Heart left ventricle (tissue), 16 donors: Measurements from ENCODE around the gene RNPS1. TPM values are rescaled to one million over a fixed set of nuclear protein-coding genes. Genes with fewer than 3 reads are reported as not detected.

Source experiments
- ATAC-seq, 4 donors: fragments of 200-7000 bp; cut with Tn5 transposase; one replicate each; pipeline ENCODE4 v1.9.1; 2020 to 2022; ENCODE audit warnings: moderate library complexity in 4 of 4, mild to moderate bottlenecking in 3 of 4, moderate number of reproducible peaks in 1 of 4
- DNase-seq, 5 donors: peaks; one replicate each; pipeline ENCODE4 v3.0.0-alpha.2; 2020
- H3K27ac ChIP-seq, 12 donors: fragments of 200-600 bp; sonication (generic) in 4 of 12; one replicate each; pipeline versions ENCODE4 v1.5.0 to v1.8.0; 2016 to 2022; ENCODE audit warnings: mild to moderate bottlenecking in 2 of 12
- H3K27me3 ChIP-seq, 9 donors: fragments of 200-600 bp; sonication (generic) in 2 of 9; one replicate each; pipeline versions ENCODE4 v1.5.1 to v1.8.0; 2016 to 2022; ENCODE audit warnings: mild to moderate bottlenecking in 3 of 9
- H3K36me3 ChIP-seq, 9 donors: fragments of 200-600 bp; sonication (generic) in 2 of 9; one replicate each; pipeline versions ENCODE4 v1.5.0 to v1.8.0; 2018 to 2022; ENCODE audit warnings: mild to moderate bottlenecking in 2 of 9
- H3K4me1 ChIP-seq, 12 donors: fragments of 200-600 bp; sonication (generic) in 4 of 12; one replicate each; pipeline versions ENCODE4 v1.5.0 to v1.8.0; 2016 to 2022; ENCODE audit warnings: mild to moderate bottlenecking in 3 of 12
- H3K4me3 ChIP-seq, 12 donors: fragments of 200-600 bp; sonication (generic) in 4 of 12; one replicate each; pipeline versions ENCODE4 v1.5.0 to v1.8.0; 2017 to 2022; ENCODE audit warnings: mild to moderate bottlenecking in 9 of 12, moderate library complexity in 4 of 12
- H3K9me3 ChIP-seq, 12 donors: fragments of 200-600 bp; sonication (generic) in 4 of 12; one replicate each; pipeline versions ENCODE4 v1.5.0 to v1.8.0; 2016 to 2022; ENCODE audit warnings: mild to moderate bottlenecking in 1 of 12
- POLR2A ChIP-seq, 2 donors: fragments of 450-650 bp; IDR thresholded peaks; one replicate each; pipeline ENCODE4 v1.6.1; 2017; ENCODE audit warnings: antibody characterized with exemption in 2 of 2, mild to moderate bottlenecking in 2 of 2, moderate library complexity in 2 of 2
- WGBS, 4 donors: extraction: QIAGEN DNeasy Blood & Tissue Kit in 2 of 4; methylation state at CpG; one replicate each; pipeline versions ENCODE4 v1.1.5 to v1.1.7; 2013 to 2018; 5-methylcytosine and 5-hydroxymethylcytosine counted together
- intact Hi-C, 10 donors: fragments of 100-400 bp; cut with DNase I; formaldehyde crosslinking; loops; one replicate each; pipeline versions ENCODE4 v1.11.1 to v1.14.2; 2022
- polyA plus RNA-seq, 2 donors: library from polyadenylated mRNA; stranded (reverse); fragments of 200-250 nt; gene quantifications; one replicate each; pipeline ENCODE4 v1.2.3, GENCODE V29; 2013
- total RNA-seq, 9 donors: library from RNA; depleted of rRNA in 2 of 9; stranded (reverse); fragments of >200 nt in 2 of 9; fragmentation: NEBNext Ultra II Directional in 3 of 9; extraction: Animal tissue kit (Norgen Biotek cat#: 25700) in 3 of 9; gene quantifications; one replicate each; pipeline versions ENCODE4 v1.1.0 to v1.2.4, GENCODE V29; 2016 to 2023
- TF ChIP-seq, protein P1 (sequence below), 12 donors: fragments of 200-600 bp; sonication (generic) in 4 of 12; IDR thresholded peaks; one replicate each; pipeline versions ENCODE4 v1.5.0 to v1.8.0; 2018 to 2022; ENCODE audit warnings: antibody characterized with exemption in 12 of 12, mild to moderate bottlenecking in 5 of 12
- donor health status: ischemic (EF 13 %, LVEDD 7.1; RV severe dilation, severe dysfunction).
- donor health status: healthy with polysubstance abuse.
- donor health status: DM: no; HTN: yes; CAD: no.
- donor health status: DM: no; HTN: no; CAD: no.
- donor health status: ischemic (EF 25% LVEDD 6.9; RV normal size, moderate dysfunction).
- donor health status: ischemic (EF 25% LVEDD 5.7; RV mildly dilated, moderate dysfunction).
- donor health status: healthy.
- donor health status: DM: yes; HTN: yes; CAD: no.
- donor health status: ischemic (EF 35%, LVEDD 5.7; RV mildly dilated, moderate dysfunction).
- donor health status: nonischemic (EF 11% LVEDD 7.7; RV severe dilation, severe dysfunction).
- donor health status: DM: yes; HTN: yes; CAD: no.
- donor health status: PGD.
- donor health status: ischemic (EF 29% LVEDD 5.4; RV normal size, mild dysfunction).
- donor health status: nonischemic (EF 23%, LVEDD 6.1; RV moderate dilation, normal function).

The RNPS1 gene
- total and polyA plus RNA-seq, 11 donors, result 73.9 to 193 (median 120) TPM

DNA sequence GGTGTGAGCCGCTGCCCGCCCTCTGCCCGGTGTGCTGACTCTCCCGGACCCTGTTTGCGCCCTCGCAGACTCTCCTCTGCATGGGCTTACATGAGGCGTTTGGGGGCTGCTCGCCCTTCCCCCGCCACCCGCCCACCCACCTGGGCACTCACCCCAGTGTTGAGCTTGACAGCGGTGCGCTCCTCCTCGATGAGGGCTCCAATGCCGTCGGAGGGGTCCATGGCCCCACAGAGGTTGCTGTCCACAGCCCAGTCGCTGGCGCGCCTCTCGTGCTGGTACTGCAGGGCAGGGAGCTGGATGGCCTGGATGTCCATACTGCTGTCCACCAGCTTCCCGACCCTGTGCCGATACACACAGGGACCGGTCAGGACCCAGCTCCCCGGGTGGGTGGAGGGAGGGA, 21.4 kb upstream of the RNPS1 start:
- no peaks in the 10 kb centered on the region for H3K9me3 ChIP-seq
- H3K36me3 ChIP-seq, result peaks cover 0 to 72% (median 25%) of the 10 kb centered on the region in 9 donors
- ATAC-seq (peak in 1 of 4 donors; percentile 30), DNase-seq (no peak)
- intact Hi-C loops, result no loop called here
- H3K27ac ChIP-seq, result no peak overlapping the region
- no peak overlapping the region for H3K4me3 ChIP-seq
- no peaks in the 10 kb centered on the region for H3K4me1 ChIP-seq
- H3K27me3 ChIP-seq, result no peaks in the 10 kb centered on the region
- 92 to 94% (median 94%) methylated on average over 20 to 23 of the region's 23 CpGs for WGBS, 4 donors
- TF ChIP-seq POLR2A (IDR thresholded peaks at IDR 0.05), result no peak
- TF ChIP-seq, protein P1, sequence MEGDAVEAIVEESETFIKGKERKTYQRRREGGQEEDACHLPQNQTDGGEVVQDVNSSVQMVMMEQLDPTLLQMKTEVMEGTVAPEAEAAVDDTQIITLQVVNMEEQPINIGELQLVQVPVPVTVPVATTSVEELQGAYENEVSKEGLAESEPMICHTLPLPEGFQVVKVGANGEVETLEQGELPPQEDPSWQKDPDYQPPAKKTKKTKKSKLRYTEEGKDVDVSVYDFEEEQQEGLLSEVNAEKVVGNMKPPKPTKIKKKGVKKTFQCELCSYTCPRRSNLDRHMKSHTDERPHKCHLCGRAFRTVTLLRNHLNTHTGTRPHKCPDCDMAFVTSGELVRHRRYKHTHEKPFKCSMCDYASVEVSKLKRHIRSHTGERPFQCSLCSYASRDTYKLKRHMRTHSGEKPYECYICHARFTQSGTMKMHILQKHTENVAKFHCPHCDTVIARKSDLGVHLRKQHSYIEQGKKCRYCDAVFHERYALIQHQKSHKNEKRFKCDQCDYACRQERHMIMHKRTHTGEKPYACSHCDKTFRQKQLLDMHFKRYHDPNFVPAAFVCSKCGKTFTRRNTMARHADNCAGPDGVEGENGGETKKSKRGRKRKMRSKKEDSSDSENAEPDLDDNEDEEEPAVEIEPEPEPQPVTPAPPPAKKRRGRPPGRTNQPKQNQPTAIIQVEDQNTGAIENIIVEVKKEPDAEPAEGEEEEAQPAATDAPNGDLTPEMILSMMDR (IDR thresholded peaks at IDR 0.05), result no peak

DNA sequence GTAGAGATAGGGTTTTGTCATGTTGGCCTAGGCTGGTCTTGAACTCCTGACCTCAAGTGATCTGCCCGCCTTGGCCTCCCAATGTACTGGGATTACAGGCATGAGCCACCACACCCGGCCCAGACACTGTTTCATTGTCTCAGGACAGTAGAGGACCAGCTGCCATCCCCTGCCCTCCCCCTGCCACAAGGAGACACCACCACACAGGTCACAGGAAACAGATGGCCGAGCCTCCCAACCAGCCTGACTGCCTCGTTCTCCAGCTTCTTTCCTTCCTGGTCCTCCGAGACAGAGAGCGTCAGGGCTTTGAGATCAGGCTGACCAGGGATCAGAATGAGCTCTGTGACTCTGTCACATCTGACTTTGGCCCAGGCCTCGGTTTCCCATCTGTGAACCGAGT, 20.8 kb upstream of the RNPS1 start:
- TF ChIP-seq, protein P1 (IDR thresholded peaks at IDR 0.05), result no peak
- TF ChIP-seq POLR2A (IDR thresholded peaks at IDR 0.05), result no peak
- Histone ChIP-seq H3K27ac (no peak overlapping the region), H3K36me3 (peaks cover 0 to 74% (median 25%) of the 10 kb centered on the region in 9 donors), H3K4me1 (no peaks in the 10 kb centered on the region), H3K27me3 (no peaks in the 10 kb centered on the region), H3K9me3 (no peaks in the 10 kb centered on the region), H3K4me3 (no peak overlapping the region)
- intact Hi-C loops, result no loop called here
- ATAC-seq (no peak), DNase-seq (no peak)
- 67 to 79% (median 76%) methylated on average over 8 of the region's 8 CpGs for WGBS, 4 donors

DNA sequence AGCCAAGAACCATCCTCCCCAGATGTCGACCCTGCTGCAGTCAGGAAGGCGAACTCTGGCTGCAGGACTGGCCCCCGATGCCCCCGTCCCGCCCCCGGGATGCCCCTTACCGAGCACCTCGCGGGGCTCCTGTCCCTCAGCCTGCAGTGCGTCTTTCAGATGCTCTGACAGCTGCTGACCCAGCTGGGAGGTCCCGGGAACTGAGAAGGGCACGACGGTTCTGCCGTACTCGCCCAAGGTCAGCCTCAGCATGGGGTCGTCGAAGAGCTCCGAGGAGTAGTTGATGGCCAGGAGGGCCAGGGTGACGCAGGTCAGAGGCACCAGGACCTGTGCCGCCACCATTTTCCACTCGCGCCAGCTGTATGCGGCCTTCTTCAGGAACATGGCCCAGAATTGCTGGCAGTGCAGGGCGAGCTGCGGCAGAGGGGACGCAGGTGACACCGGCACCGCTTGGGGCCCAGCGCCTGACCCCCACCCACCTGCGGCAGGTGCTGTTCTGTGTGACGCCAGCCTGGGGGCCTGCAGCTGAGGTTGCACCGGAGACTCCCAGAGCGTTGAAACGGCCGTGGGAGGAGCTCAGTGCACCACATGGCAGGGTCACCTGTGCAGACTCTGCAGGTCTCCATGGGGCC, 20.1 kb upstream of the RNPS1 start:
- DNase-seq (no peak), ATAC-seq (no peak)
- no peak overlapping the region for H3K4me3 ChIP-seq
- peaks cover 0 to 72% (median 25%) of the 10 kb centered on the region in 9 donors for H3K36me3 ChIP-seq
- no peaks in the 10 kb centered on the region for H3K9me3 ChIP-seq
- no peaks in the 10 kb centered on the region for H3K27me3 ChIP-seq
- intact Hi-C loops, result no loop called here
- TF ChIP-seq POLR2A (IDR thresholded peaks at IDR 0.05), result no peak
- TF ChIP-seq, protein P1 (IDR thresholded peaks at IDR 0.05), result no peak
- 85 to 88% (median 86%) methylated on average over 31 to 35 of the region's 35 CpGs for WGBS, 4 donors
- no peaks in the 10 kb centered on the region for H3K4me1 ChIP-seq
- H3K27ac ChIP-seq, result no peak overlapping the region

DNA sequence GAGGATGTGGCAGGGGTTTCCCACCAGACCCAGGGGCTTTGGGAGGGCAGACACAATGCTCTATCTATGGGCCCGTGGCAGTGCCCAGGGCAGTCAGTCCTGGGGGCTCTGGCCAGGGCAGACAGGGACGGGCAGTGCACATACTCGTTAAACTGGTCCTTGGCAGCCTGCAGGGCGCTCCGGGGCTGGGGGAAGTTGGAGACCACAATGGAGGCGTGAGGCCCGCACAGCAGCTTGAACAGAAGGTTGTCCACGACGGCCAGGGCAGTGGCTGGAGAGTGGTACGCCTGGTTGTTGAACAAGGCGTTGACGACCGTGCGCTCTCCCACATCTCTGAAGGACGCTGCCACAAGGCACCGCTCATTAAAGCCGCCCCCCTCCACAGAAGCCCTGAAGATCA, 18.6 kb upstream of the RNPS1 start:
- TF ChIP-seq, protein P1 (IDR thresholded peaks at IDR 0.05), result no peak
- no peak for TF ChIP-seq POLR2A (IDR thresholded peaks at IDR 0.05)
- no peaks in the 10 kb centered on the region for H3K27me3 ChIP-seq
- intact Hi-C loops, result no loop called here
- no peak for DNase-seq
- H3K4me3 ChIP-seq, result no peak overlapping the region
- peaks cover 0 to 65% (median 20%) of the 10 kb centered on the region in 9 donors for H3K36me3 ChIP-seq
- H3K27ac ChIP-seq, result no peak overlapping the region
- 91 to 94% (median 92%) methylated on average over 14 to 17 of the region's 17 CpGs for WGBS, 4 donors
- H3K4me1 ChIP-seq, result no peaks in the 10 kb centered on the region
- H3K9me3 ChIP-seq, result no peaks in the 10 kb centered on the region
- no peak for ATAC-seq
